IMR-90 (cell line): ENCODE data around the gene PGLYRP2. TPM values are rescaled to one million over a fixed set of nuclear protein-coding genes. Genes with fewer than 3 reads are reported as not detected.

Experiments
- ATAC-seq: fragments of 200-7000 bp; cut with Tn5 transposase; 2 replicates; pipeline ENCODE4 v1.9.1; 2020; ENCODE audit warnings: low read depth, mild to moderate bottlenecking, moderate library complexity
- BruUV-seq: library from RNA; stranded (reverse); fragments of 400-500 nt; replicated peaks from 2 replicates; lab custom pipeline; 2021; lab: Mats Ljungman, UMichigan
- CTCF ChIA-PET: fragments of 300-600 bp; formaldehyde crosslinking; extraction: SDS; loops from one replicate; lab custom pipeline; 2021; ENCODE audit warnings: antibody characterized with exemption; lab: Yijun Ruan, JAX
- POLR2A ChIA-PET: fragments of 300-600 bp; sonication (Branson Sonifier 250); formaldehyde crosslinking; loops from one replicate; lab custom pipeline; 2022; ENCODE audit warnings: antibody characterized with exemption; ENCODE audit not compliant: unreplicated experiment; lab: Charles Lee
- DNase-seq: peaks from one replicate; pipeline ENCODE4 v3.0.0; 2013
- H2AFZ ChIP-seq: replicated peaks from 2 replicates; pipeline ENCODE3; 2013; ENCODE audit warnings: low read length, mild to moderate bottlenecking; ENCODE audit not compliant: poor library complexity
- H2AK5ac ChIP-seq: 2 replicates; pipeline ENCODE4 v1.6.1; 2013; ENCODE audit warnings: low read depth, low read length, inconsistent platforms
- H2AK9ac ChIP-seq: replicated peaks from 2 replicates; pipeline ENCODE3; 2013; ENCODE audit warnings: mild to moderate bottlenecking, low read depth, low read length, moderate library complexity; ENCODE audit not compliant: poor library complexity
- H2BK120ac ChIP-seq: 2 replicates; pipeline ENCODE4 v1.6.1; 2013; ENCODE audit warnings: low read depth, low read length, inconsistent platforms
- H2BK15ac ChIP-seq: 3 replicates; pipeline ENCODE4 v1.6.1; 2013; ENCODE audit warnings: low read depth, low read length, inconsistent platforms
- H2BK20ac ChIP-seq: 2 replicates; pipeline ENCODE4 v1.6.1; 2013; ENCODE audit warnings: low read depth, mild to moderate bottlenecking, inconsistent platforms, low read length, moderate library complexity
- H2BK5ac ChIP-seq: 2 replicates; pipeline ENCODE4 v1.6.1; 2013; ENCODE audit warnings: mild to moderate bottlenecking, low read depth, low read length, inconsistent platforms; ENCODE audit not compliant: poor library complexity, severe bottlenecking
- H3K14ac ChIP-seq: replicated peaks from 2 replicates; pipeline ENCODE4 v1.6.1; 2013; ENCODE audit warnings: low read depth, low read length, inconsistent platforms
- H3K18ac ChIP-seq: 2 replicates; pipeline ENCODE4 v1.6.1; 2013; ENCODE audit warnings: low read depth, low read length, control low read depth
- H3K23ac ChIP-seq: 2 replicates; pipeline ENCODE4 v1.6.1; 2013; ENCODE audit warnings: low read depth, low read length, inconsistent platforms
- H3K27ac ChIP-seq: 2 replicates; pipeline ENCODE4 v1.5.1; 2013; ENCODE audit warnings: mild to moderate bottlenecking, control low read depth, low read length; ENCODE audit not compliant: insufficient read depth
- H3K27me3 ChIP-seq: 2 replicates; pipeline ENCODE4 v1.6.1; 2013; ENCODE audit warnings: low read length; ENCODE audit not compliant: control insufficient read depth, insufficient read depth
- H3K36me3 ChIP-seq: 2 replicates; pipeline ENCODE4 v1.6.1; 2013; ENCODE audit warnings: low read length, mixed read lengths; ENCODE audit not compliant: control insufficient read depth, insufficient read depth
- H3K4ac ChIP-seq: 2 replicates; pipeline ENCODE4 v1.6.1; 2013; ENCODE audit warnings: low read depth, low read length, inconsistent platforms
- H3K4me1 ChIP-seq: 2 replicates; pipeline ENCODE4 v1.6.1; 2013; ENCODE audit warnings: low read length, mixed read lengths; ENCODE audit not compliant: control insufficient read depth, insufficient read depth
- H3K4me2 ChIP-seq: 2 replicates; pipeline ENCODE4 v1.6.1; 2013; ENCODE audit warnings: low read depth, mild to moderate bottlenecking, control low read depth, low read length, moderate library complexity
- H3K4me3 ChIP-seq: 2 replicates; pipeline ENCODE4 v1.5.1; 2013; ENCODE audit warnings: low read depth, mild to moderate bottlenecking, control low read depth, low read length, moderate library complexity; ENCODE audit not compliant: insufficient read depth
- H3K56ac ChIP-seq: 2 replicates; pipeline ENCODE4 v1.6.1; 2013; ENCODE audit warnings: low read length, inconsistent platforms; ENCODE audit not compliant: insufficient read depth; ENCODE audit errors: extremely low read depth
- H3K79me1 ChIP-seq, 2 experiments: 2 replicates each; pipeline ENCODE4 v1.6.1; 2013; ENCODE audit warnings: low read length in 2 of 2, inconsistent platforms in 1 of 2, low read depth in 1 of 2
- H3K9ac ChIP-seq: 2 replicates; pipeline ENCODE4 v1.6.1; 2013; ENCODE audit warnings: low read depth, low read length, control low read depth
- H3K9me1 ChIP-seq: 2 replicates; pipeline ENCODE4 v1.6.1; 2013; ENCODE audit warnings: low read length, inconsistent platforms; ENCODE audit not compliant: insufficient read depth
- H3K9me3 ChIP-seq: 2 replicates; pipeline ENCODE4 v1.6.1; 2013; ENCODE audit warnings: low read length; ENCODE audit not compliant: control insufficient read depth, insufficient read depth
- H4K20me1 ChIP-seq: 2 replicates; pipeline ENCODE4 v1.6.1; 2013; ENCODE audit warnings: low read length, inconsistent platforms; ENCODE audit not compliant: insufficient read depth
- H4K5ac ChIP-seq: 2 replicates; pipeline ENCODE4 v1.6.1; 2013; ENCODE audit warnings: mild to moderate bottlenecking, low read depth, low read length, control low read depth
- H4K8ac ChIP-seq, 2 experiments: 2 replicates each; pipeline ENCODE4 v1.6.1; 2013; ENCODE audit warnings: low read depth in 2 of 2, low read length in 2 of 2, control low read depth in 1 of 2, inconsistent platforms in 1 of 2
- H4K91ac ChIP-seq: 2 replicates; pipeline ENCODE4 v1.6.1; 2013; ENCODE audit warnings: low read depth, low read length, inconsistent platforms; ENCODE audit not compliant: insufficient read depth
- BHLHE40 ChIP-seq: fragments of 150-350 bp; IDR thresholded peaks from 2 replicates; pipeline ENCODE4 v1.6.1; 2016; ENCODE audit warnings: mild to moderate bottlenecking, low read depth, low read length
- CEBPB ChIP-seq: IDR thresholded peaks from 2 replicates; pipeline ENCODE4 v1.6.1; 2012; ENCODE audit warnings: low read depth, low read length, improper control_type of control experiment
- CHD1 ChIP-seq: IDR thresholded peaks from 2 replicates; pipeline ENCODE4 v1.6.1; 2012; ENCODE audit warnings: low read depth, low read length, improper control_type of control experiment
- FOS ChIP-seq: fragments of 150-350 bp; IDR thresholded peaks from 2 replicates; pipeline ENCODE4 v1.6.1; 2016; ENCODE audit warnings: low read depth, low read length
- MAFK ChIP-seq: IDR thresholded peaks from 2 replicates; pipeline ENCODE4 v1.6.1; 2012; ENCODE audit warnings: low read depth, low read length, improper control_type of control experiment
- MXI1 ChIP-seq: IDR thresholded peaks from 2 replicates; pipeline ENCODE4 v1.6.1; 2012; ENCODE audit warnings: low read depth, mild to moderate bottlenecking, low read length, moderate library complexity, borderline replicate concordance
- POLR2A ChIP-seq: IDR thresholded peaks from 2 replicates; pipeline ENCODE4 v1.6.1; 2012; ENCODE audit warnings: mild to moderate bottlenecking, low read depth, low read length
- RAD21 ChIP-seq: IDR thresholded peaks from 2 replicates; pipeline ENCODE4 v1.6.1; 2012; ENCODE audit warnings: low read length, improper control_type of control experiment
- RCOR1 ChIP-seq: IDR thresholded peaks from 2 replicates; pipeline ENCODE4 v1.6.1; 2012; ENCODE audit warnings: mild to moderate bottlenecking, low read length, improper control_type of control experiment; ENCODE audit not compliant: insufficient replicate concordance
- RFX5 ChIP-seq: IDR thresholded peaks from 2 replicates; pipeline ENCODE4 v1.8.0; 2012; ENCODE audit warnings: low read depth, mild to moderate bottlenecking, low read length, moderate library complexity
- SMC3 ChIP-seq: fragments of 150-350 bp; IDR thresholded peaks from 2 replicates; pipeline ENCODE4 v1.6.1; 2016; ENCODE audit warnings: low read depth, mild to moderate bottlenecking, antibody characterized with exemption, low read length, moderate library complexity
- WGBS, 2 experiments: methylation state at CpG; one replicate each; pipeline versions ENCODE4 v1.1.5 to v1.1.7; 2013; ENCODE audit warnings: missing lambda C conversion rate in 2 of 2; ENCODE audit not compliant: insufficient read length in 1 of 2; ENCODE audit errors: extremely low coverage in 2 of 2; 5-methylcytosine and 5-hydroxymethylcytosine counted together
- dilution Hi-C: fragments of 300-500 bp; cut with HindIII; formaldehyde crosslinking; loops from one replicate; pipeline ENCODE4 v1.14.3; 2018; ENCODE audit warnings: low sequenced_read_pairs; ENCODE audit not compliant: unreplicated experiment
- in situ Hi-C: fragments of 300-500 bp; cut with MboI; formaldehyde crosslinking; loops from 3 replicates; pipeline ENCODE4 v1.14.3; 2019; ENCODE audit warnings: low sequenced_read_pairs, inconsistent platforms, mixed read lengths
- intact Hi-C: fragments of 100-400 bp; cut with micrococcal nuclease; formaldehyde crosslinking; loops from 2 replicates; pipeline ENCODE4 v1.10.0; 2022
- polyA plus RNA-seq, 3 experiments: library from polyadenylated mRNA; depleted of rRNA; stranded (reverse); fragments of >200 nt; gene quantifications; 2 replicates each; pipeline ENCODE4 v1.2.3, GENCODE V29; 2012; ENCODE audit warnings: low replicate concordance in 1 of 3
- total RNA-seq: library from RNA; depleted of rRNA; stranded (reverse); fragments of >200 nt; gene quantifications from 2 replicates; pipeline ENCODE4 v1.2.3, GENCODE V29; 2012
- TF ChIP-seq, protein P1 (sequence below): conservative IDR thresholded peaks from 2 replicates; pipeline ENCODE4 v1.5.1; 2012; ENCODE audit warnings: mild to moderate bottlenecking, low read depth, low read length, improper control_type of control experiment
- TF ChIP-seq, protein P2 (sequence below): fragments of 150-350 bp; IDR thresholded peaks from 2 replicates; pipeline ENCODE4 v1.6.1; 2016; ENCODE audit warnings: low read depth, mild to moderate bottlenecking, low read length, moderate library complexity, borderline replicate concordance
- TF ChIP-seq, protein P3 (sequence below): fragments of 150-350 bp; IDR thresholded peaks from 2 replicates; pipeline ENCODE4 v1.6.1; 2017; ENCODE audit warnings: mild to moderate bottlenecking, antibody characterized with exemption, low read length, low read depth

Gene PGLYRP2
- total and polyA plus RNA-seq, 2 of the 4 experiments (the other 2 are of a cell fraction) = not detected

DNA sequence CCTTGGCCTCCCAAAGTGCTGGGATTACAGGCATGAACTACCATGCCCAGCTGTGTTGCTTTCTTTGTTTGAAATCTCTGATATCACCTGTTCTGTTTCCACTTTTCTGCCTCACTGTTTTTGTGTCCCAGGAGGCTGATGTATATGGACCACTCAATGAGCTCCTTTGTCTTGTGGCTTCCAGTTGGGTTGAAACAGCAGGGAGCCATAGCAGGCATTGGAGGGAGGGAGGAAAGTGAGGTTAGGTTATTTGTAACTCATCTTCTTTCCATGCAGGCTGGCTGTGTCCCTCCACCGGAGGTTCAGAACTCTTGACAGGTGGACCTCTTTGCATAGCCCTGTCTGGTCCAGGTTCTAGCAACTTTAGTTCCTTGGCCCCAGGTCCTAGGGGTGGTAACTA, 23.0 kb upstream of the PGLYRP2 start:
- intact Hi-C loops = no loop called here
- H4K8ac ChIP-seq = no peak overlapping the region
- H3K9me1 ChIP-seq = no peaks in the 10 kb centered on the region; the same call in 1 of the 2 replicates
- no peak overlapping the region for H3K18ac ChIP-seq
- WGBS, 2 experiments = no CpG with 5 or more reads among the region's 1 CpG
- DNase-seq (no peak), ATAC-seq (no peak)
- H4K5ac ChIP-seq = no peak overlapping the region
- no peaks in the 10 kb centered on the region for H3K36me3 ChIP-seq
- H2BK15ac ChIP-seq = no peak overlapping the region
- no peak overlapping the region for H2BK5ac ChIP-seq
- H2AK5ac ChIP-seq = no peak overlapping the region
- no peak overlapping the region for H3K4me2 ChIP-seq
- no peak overlapping the region for H3K27ac ChIP-seq
- H2BK20ac ChIP-seq = no peak overlapping the region
- H2BK120ac ChIP-seq = no peak overlapping the region
- no peaks in the 10 kb centered on the region for H3K4me1 ChIP-seq
- H2AK9ac ChIP-seq = no peak overlapping the region
- CTCF ChIA-PET = no interaction called here
- no peak overlapping the region for H3K14ac ChIP-seq
- POLR2A ChIA-PET = no interaction called here
- H3K27me3 ChIP-seq = no peaks in the 10 kb centered on the region; the same call in 1 of the 2 replicates
- H4K20me1 ChIP-seq = no peaks in the 10 kb centered on the region
- no peak overlapping the region for H3K23ac ChIP-seq
- no peak overlapping the region for H3K4me3 ChIP-seq
- no peaks in the 10 kb centered on the region for H3K79me1 ChIP-seq
- H3K4ac ChIP-seq = no peak overlapping the region
- H4K91ac ChIP-seq = no peak overlapping the region
- no peaks in the 10 kb centered on the region for H3K9me3 ChIP-seq
- no peak overlapping the region for H2AFZ ChIP-seq
- no peak for TF ChIP-seq MAFK
- TF ChIP-seq RAD21 = no peak
- TF ChIP-seq CHD1 = no peak
- no peak for TF ChIP-seq BHLHE40
- TF ChIP-seq, protein P1, sequence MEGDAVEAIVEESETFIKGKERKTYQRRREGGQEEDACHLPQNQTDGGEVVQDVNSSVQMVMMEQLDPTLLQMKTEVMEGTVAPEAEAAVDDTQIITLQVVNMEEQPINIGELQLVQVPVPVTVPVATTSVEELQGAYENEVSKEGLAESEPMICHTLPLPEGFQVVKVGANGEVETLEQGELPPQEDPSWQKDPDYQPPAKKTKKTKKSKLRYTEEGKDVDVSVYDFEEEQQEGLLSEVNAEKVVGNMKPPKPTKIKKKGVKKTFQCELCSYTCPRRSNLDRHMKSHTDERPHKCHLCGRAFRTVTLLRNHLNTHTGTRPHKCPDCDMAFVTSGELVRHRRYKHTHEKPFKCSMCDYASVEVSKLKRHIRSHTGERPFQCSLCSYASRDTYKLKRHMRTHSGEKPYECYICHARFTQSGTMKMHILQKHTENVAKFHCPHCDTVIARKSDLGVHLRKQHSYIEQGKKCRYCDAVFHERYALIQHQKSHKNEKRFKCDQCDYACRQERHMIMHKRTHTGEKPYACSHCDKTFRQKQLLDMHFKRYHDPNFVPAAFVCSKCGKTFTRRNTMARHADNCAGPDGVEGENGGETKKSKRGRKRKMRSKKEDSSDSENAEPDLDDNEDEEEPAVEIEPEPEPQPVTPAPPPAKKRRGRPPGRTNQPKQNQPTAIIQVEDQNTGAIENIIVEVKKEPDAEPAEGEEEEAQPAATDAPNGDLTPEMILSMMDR = no peak
- TF ChIP-seq RCOR1 = no peak
- TF ChIP-seq, protein P2, sequence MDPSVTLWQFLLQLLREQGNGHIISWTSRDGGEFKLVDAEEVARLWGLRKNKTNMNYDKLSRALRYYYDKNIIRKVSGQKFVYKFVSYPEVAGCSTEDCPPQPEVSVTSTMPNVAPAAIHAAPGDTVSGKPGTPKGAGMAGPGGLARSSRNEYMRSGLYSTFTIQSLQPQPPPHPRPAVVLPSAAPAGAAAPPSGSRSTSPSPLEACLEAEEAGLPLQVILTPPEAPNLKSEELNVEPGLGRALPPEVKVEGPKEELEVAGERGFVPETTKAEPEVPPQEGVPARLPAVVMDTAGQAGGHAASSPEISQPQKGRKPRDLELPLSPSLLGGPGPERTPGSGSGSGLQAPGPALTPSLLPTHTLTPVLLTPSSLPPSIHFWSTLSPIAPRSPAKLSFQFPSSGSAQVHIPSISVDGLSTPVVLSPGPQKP = no peak
- no peak for TF ChIP-seq RFX5
- TF ChIP-seq, protein P3, sequence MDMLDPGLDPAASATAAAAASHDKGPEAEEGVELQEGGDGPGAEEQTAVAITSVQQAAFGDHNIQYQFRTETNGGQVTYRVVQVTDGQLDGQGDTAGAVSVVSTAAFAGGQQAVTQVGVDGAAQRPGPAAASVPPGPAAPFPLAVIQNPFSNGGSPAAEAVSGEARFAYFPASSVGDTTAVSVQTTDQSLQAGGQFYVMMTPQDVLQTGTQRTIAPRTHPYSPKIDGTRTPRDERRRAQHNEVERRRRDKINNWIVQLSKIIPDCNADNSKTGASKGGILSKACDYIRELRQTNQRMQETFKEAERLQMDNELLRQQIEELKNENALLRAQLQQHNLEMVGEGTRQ = no peak
- TF ChIP-seq FOS = no peak
- TF ChIP-seq POLR2A = no peak
- no peak for TF ChIP-seq SMC3
- TF ChIP-seq MXI1 = no peak
- TF ChIP-seq CEBPB = no peak
- no peak overlapping the region for H3K9ac ChIP-seq
- no TSS peak for BruUV-seq
- no peak overlapping the region for H3K56ac ChIP-seq
- in situ Hi-C loops = no loop called here
- dilution Hi-C loops = no loop called here
